ENCODE measurements around the gene GABRR1.

Gene GABRR1

DNA sequence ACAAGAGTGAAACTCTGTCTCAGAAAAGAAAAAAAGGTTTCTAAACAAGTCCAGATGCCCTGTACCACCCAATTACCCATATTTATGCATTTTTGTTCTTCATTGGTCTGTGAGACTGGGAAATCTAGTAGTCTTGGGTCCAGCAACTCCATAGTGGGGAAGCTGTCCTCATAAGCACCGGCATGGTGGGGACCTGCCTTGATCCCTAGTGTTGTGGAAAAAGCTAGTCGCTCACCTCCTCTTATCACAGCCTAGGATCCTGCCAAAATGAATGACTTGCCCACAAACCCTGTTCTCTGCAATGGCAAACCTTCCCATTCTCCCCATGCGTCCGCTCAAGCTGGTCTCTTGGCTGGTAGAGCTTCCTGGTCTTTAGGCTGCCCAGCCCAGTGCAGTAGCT is 38.3 kb upstream of the GABRR1 start:
- no peak overlapping the region for H3K27ac ChIP-seq
- TF ChIP-seq, protein P1, sequence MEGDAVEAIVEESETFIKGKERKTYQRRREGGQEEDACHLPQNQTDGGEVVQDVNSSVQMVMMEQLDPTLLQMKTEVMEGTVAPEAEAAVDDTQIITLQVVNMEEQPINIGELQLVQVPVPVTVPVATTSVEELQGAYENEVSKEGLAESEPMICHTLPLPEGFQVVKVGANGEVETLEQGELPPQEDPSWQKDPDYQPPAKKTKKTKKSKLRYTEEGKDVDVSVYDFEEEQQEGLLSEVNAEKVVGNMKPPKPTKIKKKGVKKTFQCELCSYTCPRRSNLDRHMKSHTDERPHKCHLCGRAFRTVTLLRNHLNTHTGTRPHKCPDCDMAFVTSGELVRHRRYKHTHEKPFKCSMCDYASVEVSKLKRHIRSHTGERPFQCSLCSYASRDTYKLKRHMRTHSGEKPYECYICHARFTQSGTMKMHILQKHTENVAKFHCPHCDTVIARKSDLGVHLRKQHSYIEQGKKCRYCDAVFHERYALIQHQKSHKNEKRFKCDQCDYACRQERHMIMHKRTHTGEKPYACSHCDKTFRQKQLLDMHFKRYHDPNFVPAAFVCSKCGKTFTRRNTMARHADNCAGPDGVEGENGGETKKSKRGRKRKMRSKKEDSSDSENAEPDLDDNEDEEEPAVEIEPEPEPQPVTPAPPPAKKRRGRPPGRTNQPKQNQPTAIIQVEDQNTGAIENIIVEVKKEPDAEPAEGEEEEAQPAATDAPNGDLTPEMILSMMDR (conservative IDR thresholded peaks at IDR 0.05) = no peak

DNA sequence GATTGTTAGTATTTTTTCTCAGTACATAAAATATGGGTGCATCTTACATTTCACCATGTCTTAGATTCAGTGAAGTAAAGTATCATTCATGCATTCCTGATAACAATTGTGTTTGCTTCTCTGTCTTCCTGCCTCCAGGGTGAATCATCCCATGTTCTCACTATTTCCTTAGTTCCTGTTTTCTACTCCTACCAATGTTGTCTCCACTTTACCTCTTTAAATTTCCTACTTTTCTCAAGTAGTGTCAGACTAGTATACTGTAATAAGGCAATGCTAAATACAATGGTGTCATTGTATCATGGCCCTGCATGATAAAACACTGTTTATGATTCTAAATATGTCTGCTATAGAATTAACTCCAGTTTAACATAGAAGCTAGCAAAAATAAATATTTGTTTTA is 37.4 kb upstream of the GABRR1 start:
- TF ChIP-seq, protein P1 (conservative IDR thresholded peaks at IDR 0.05) = no peak
- no peak overlapping the region for H3K27ac ChIP-seq

DNA sequence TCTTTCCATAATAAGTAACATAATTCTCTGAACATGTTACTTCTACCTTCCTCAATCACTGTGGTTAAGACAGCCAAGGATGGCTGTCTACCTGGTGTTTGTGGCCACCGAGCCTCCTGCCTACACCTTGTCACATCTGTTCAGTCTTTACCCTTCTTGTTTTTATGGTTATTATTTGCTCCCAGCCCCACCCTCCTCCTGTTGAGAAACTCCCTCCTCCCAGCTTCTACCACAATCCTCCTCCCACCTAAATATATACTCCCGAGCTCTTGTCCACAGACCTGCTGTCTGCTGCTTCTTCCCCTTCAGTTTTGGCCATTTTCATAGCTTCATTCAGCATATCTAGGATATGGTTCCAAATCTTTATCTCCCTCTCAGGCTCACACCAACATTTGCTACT is 35.7 kb upstream of the GABRR1 start:
- TF ChIP-seq, protein P1 (conservative IDR thresholded peaks at IDR 0.05) = no peak
- no peak overlapping the region for H3K27ac ChIP-seq

DNA sequence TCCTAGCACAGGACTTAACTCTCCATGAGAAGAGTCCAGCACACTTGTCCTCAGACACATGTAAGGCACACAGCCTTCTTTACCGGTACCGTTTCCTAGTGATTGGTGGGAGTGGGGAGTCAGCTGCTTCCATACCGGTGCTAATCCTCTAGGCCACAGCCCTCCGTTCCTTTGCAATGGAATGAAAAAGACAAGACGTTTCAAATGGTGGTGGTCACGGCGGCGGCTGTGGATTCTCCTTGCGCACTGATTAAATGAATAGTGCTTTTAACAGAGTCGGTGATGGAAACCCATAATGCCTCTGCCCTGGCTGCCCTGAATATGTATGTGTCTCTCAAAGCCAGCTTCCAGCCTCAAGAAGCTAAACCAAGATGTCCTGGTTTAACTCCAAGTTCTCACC is 34.8 kb upstream of the GABRR1 start:
- H3K27ac ChIP-seq = no peak overlapping the region
- TF ChIP-seq, protein P1 (conservative IDR thresholded peaks at IDR 0.05) = no peak

DNA sequence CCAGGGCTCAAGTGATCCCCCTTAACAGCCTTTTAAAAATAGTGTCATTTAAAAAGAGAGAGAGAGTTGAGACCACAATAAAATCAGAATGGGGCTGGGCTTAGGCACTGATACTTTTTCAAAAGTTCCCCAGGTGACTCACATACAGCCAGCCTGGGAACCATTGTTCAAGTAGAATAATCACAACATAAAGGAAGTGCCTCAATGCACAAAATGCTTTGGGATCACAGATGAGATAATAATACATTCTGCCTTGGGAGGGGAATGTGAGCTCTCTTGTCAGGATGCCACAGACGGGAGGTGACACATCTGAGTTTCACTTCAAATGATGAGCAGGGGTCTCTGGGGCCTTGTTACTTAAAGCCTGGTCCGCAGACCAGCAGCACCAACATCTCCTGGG is 34.0 kb upstream of the GABRR1 start:
- TF ChIP-seq, protein P1 (conservative IDR thresholded peaks at IDR 0.05) = no peak
- no peak overlapping the region for H3K27ac ChIP-seq

DNA sequence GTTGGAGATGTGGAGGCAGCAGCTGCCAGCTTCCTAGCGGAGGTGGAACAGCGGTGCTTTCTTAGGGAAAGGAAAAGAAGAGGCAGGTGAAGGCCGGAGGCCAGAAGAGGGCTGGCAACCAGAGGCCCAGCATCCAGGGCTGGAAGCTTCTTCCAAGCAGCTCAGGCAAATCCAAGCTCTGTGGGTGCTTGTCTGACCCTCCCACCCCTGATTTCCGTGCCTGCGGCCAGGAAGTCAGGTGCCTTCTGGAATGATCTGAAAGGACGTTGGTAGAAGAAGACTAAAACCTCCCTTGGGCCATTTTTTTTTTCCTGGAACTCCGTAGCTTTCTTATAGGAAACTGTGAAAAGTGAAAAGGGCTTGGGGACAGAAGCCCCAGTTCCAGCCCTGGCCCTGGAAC is 33.1 kb upstream of the GABRR1 start:
- H3K27ac ChIP-seq = no peak overlapping the region
- TF ChIP-seq, protein P1 (conservative IDR thresholded peaks at IDR 0.05) = no peak

DNA sequence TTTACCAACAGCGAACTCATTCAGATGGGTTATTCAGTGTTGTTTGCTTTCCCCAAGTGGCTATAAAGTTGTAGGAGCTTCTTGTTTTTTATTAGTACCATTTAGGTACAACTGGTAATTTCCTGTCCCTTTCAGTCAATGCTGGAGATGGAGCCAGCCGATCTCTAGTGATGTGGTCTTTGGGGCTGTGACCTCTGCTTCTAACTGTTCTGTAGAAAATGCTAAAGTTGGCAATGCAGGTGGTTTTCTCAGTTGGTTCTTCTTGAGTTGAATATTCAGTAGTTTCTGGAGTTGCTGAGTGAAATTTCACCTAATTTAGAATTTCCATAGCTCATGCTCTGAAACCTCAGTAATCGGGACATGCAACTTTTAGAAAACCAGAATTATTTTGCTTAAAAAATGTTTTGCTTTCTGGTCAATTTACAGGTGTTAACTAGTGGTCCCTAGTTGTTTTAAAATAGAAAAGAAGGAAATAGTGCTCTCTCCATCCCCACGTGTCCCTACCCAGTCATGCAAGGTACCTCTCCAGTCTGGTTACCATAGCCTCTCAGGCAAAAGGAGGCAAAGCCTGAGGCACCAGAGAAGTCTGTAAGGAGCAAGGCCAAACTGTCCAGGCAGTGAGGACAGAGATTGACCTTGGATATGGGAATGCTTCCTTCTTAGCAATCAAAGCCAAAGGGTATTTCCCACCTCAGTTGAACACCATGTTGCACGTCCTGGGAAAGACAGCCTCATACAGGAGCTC is 27.3 kb upstream of the GABRR1 start:
- no peak overlapping the region for H3K27ac ChIP-seq
- TF ChIP-seq, protein P1 (conservative IDR thresholded peaks at IDR 0.05) = no peak
